CD1c-positive myeloid dendritic cell (primary cell): ENCODE results near the gene RSAD2.

Source experiments
- DNase-seq: peaks from one replicate; pipeline ENCODE4 v3.0.0-alpha.2; 2016; ENCODE audit errors: extremely low spot score

Gene RSAD2

DNA sequence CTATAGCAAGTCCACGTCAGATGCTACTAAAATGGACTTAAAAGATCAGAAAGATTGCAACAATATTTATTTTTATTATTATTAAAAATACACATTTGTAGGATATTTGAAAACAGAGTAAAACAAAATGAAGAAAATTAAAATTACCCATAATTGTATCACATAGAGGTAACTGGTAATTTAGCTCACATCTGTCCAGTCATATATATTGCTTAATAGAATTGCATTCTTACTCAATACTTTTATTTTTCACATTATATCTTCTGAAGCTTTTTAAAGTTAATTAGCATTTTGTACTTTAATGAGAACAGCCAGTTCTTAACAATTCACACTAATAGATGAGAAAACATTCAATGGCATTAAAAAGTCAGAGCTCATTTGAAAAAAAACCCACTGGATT is 28.1 kb downstream of the RSAD2 start:
- DNase-seq: no peak

DNA sequence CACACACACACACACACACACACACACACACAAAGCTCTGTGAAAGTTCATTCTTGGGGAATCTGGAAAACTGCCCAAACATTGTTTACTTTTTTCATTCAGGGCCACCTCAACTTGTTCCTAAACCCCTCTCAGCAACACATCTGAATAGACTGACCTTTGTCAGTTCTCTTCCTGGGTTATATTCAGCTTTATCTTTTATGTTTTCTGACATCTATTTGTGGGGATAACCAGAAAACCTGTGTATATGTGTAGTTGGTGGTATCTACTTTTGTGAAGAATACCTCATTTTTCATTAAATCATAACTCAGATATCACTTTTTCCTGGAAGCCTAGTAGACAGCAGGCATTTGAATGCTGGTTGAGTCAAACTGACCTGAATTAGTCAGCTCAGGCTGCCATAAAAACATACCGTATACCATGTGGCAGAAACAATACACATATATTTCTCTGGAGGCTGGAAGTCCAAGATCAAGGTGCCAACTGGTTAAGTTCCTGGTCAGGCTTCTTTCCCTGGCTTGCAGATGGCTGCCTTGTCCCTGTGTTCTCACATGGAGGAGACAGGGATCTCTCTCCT is 28.7 kb downstream of the RSAD2 start:
- no peak for DNase-seq

DNA sequence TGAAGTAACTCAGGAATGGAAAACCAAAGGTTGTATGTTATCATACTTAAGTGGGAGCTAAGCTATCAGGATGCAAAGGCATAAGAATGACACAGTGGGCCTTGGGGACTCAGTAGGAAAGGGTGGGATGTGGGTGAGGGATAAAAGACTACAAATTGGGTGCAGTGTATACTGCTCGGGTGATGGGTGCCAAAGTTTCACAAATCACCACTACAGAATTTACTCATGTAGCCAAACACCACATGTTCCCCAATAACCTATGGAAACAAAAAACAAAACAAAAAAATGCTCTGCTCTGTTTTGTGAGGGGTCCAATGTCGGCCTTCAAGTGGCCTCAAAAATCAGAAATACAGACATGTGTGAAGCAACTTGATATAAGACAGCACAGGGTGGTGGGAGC is 30.7 kb downstream of the RSAD2 start:
- no peak for DNase-seq

DNA sequence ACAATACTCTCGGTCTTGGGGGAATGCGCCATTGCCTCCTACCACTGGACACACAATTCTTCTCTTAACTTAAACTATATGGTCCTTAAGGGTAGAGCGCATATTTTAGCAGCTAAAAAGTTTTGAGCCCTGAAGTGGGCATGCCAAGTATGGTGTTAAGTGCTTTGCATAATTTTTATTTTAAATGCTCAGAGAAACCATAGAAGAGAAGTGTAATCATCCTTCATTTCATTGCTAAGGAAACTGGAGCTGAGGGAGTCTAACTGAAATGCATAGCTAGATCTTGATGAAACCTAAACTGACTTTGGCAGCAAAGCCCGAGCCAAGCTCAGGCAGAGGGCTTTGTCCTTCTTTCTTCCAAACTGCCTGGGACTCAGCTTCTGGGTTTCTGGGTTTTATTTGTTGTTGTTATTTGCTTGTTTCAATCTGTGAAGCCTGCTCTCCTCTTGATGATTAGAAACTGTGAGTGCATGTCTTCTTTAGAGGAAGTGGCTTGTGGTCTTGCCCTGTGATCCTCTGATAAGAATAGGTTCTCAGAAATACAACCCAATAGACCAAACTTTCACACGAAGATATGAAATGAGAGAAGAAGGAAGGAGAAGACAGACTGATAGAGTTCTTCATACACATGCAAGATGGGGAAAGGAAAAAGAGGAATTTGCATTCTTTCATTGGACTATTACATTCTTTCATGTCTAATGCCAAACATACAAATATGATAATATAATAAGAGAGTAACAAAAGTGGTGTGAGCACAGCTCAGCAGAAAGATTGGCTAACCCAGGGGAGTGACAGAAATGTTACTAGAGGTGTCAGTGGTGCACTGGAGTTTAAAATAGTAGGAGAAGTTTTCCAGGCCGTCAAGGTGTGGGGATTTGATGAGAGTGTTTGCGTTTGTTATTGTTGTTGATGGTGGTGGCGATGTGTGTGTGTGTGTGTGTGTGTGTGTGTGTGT is 32.1 kb downstream of the RSAD2 start:
- DNase-seq: peak; percentile 42

DNA sequence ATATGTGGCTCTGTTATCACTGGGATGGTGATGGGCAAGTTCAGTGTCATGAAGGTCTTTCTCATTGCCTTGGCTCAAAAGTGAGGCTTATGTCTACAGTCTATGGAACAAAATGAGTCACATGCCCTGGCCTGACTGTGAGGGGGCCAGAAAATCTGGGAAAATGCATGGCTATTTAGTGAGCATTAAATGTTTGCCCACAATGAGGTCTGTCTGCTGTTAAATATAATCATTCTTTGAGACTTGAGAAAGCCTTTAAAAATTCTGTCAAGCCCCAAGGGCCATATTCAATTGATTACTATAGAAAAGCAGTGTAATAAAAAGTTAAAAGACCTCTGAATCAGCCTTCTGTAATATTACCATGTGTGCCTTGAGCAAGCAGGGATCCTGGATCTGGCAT is 34.1 kb downstream of the RSAD2 start:
- no peak for DNase-seq

DNA sequence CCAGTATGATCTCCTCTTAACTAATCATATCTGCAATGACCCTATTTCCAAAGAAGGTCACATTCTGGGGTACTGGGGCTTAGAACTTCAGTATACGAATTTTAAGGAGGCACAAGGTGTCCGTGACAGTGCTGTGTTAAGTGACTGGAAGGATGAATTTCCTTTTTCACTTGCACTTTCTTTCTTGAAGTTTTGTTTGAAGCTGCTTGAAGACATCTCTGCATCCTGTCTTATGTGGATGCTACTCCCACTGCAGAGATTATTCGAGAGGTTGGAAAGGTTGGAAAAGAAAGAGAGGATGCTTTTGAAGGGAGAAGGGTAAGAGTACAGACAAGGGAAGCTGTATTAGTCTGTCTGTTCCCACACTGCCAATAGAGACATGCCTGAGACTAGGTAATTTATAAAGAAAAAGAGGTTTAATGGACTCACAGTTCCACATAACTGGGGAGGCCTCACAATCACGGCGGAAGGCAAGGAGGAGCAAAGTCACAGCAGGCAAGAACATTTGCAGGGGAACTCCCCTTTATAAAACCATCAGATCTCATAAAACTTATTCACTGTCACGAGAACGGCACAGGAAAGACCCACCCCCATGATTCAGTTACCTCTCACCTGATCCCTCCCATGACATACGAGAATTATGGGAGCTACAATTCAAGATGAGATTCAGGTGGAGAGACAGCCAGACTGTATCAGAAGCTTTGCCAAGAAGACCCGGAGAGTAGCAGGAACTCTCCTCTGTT is 36.0 kb downstream of the RSAD2 start:
- no peak for DNase-seq

DNA sequence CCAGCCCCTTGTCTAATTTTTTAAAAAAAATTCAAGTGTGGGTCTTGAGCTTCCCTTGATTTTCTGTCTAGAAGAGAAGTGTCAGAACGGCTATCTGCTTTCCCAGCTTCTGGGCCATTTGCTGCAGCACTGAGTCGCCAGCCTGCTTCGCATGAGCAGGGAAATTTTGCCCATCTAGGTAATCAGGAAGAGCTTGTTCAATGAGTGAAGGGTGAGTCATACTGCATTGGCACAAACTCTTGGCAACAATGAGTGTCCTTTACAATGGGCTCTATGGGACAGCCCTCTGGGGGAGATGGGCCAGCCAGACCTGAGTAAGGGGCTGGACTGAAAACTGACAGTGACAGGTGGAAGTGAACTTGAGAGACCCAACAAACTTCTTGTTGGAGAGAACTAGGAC is 37.3 kb downstream of the RSAD2 start:
- DNase-seq: no peak

DNA sequence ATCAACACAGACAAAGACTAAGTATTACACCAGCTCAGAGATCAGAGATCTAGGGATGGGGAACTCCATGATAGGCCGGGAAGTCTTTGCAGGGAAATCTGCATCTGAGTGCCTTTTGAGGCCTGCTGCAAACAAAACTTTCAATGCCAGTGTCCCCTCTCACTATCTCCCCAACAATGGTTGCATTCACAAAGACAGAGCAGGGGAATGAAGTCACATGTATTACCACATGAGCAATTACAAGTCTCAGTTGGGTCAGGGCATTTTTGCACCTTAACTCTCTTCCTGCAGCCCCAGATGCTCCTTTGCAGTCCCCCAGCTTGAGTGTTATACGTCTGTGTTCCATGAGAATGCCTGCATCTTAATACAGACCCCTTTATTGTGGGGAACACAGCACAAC is 37.8 kb downstream of the RSAD2 start:
- no peak for DNase-seq

DNA sequence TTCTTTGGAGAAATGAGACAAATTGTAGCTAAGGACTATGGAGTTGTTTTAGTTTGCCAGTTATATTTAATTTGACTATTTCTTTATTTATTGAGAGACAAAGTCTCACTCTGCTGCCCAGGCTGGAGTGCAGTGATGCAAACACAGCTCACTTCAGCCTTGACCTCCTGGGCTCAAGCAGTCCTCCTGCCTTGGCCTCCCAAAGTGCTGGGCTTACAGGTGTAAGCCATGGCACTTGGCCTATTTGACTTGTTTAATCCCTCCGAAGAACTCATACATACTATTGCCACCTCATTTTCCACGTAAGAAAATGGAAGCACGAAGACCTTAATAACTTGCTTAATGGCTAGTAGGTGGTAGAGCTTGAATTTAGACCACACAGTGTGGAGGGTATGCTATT is 38.6 kb downstream of the RSAD2 start:
- DNase-seq: no peak

DNA sequence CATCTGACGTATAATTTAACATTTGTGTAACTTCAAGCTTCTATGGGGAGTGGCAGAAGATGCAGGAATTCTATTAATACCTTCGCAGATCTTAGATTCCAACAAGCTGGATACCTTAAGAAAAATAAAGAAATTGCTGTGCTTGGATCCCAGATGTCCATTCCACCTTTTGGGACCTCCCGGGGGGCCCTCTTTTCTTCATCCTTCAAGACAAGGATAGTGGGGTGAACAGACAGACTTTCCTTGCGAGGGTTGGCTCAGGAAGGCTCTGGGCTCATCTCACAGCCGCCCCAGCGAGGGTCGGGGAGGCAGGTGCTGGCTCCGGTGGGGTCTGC is 39.1 kb downstream of the RSAD2 start:
- DNase-seq: no peak

DNA sequence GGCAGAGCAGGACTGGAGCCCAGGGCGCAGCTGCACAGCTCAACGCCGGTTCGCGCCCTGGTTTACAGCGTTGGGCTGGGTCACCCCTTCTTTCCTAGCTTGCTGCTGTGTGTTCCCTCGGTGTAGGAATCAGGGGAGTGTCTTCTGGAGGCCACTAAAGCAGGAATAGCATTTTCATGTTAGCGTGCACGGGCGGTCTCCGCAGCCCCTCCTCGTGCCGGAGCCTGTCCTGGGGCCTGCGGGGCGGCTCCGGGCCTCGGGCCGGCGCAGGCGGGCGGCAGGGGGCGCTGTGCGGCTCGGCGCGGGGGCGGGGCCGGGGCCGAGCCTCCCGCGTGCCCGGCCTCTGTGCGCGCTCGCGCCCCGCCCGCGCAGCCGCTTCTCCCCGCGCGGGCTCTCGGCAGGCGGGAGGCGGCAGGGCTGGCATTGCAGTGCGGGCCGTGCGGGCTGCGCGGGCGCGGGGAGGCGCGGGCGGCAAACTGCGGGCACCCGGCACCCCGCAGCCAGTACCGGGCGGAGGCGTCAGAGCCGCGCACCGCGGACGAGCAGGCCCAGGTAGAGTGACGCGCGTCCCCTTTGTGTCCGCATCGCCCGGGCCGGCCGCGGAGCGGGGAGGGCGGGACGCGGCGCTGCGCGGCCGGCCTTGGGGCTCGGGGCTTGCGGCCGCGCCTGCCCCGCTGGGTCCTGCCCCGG is 39.6 kb downstream of the RSAD2 start, which contains the start of gene RNF144A:
Gene RNF144A (plus strand): TSS at position 342 of the 690 bp plus-strand sequence. CDS start 79,515 bp downstream, outside the sequence.
- peak; percentile 86 for DNase-seq

DNA sequence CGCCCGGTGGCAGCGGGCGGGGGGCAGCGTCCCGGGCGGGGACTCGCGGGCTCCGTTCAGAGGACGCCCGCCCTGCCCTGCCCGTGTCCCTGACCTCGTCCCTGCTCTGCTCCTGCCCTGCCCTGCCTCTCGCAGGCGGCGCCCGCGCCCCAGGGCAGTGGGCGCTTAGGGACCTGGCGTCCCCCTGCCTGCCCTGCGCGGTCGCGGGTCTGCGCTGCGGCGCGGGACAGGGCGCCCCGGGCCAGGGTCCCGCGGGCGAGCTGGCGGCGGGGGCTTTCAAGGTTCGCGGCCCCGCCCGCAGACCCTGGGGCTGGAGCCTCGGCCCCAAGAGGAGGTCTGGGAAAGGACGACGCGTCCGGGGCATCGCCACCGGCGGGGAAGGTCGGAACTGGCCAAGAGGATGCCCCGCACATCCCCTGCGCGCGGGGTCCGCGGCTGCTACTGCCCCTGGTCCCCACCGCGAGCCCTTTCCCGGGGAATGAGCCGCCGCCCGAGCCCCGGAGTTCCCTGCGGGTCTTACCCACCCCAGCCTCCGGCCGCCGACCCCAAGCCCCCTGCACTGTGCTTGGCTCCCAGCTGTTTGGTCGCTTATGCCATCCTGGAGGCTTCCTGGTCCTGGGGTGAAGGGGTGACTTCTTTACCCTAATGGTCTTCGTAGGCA is 40.3 kb downstream of the RSAD2 start:
- no peak for DNase-seq

DNA sequence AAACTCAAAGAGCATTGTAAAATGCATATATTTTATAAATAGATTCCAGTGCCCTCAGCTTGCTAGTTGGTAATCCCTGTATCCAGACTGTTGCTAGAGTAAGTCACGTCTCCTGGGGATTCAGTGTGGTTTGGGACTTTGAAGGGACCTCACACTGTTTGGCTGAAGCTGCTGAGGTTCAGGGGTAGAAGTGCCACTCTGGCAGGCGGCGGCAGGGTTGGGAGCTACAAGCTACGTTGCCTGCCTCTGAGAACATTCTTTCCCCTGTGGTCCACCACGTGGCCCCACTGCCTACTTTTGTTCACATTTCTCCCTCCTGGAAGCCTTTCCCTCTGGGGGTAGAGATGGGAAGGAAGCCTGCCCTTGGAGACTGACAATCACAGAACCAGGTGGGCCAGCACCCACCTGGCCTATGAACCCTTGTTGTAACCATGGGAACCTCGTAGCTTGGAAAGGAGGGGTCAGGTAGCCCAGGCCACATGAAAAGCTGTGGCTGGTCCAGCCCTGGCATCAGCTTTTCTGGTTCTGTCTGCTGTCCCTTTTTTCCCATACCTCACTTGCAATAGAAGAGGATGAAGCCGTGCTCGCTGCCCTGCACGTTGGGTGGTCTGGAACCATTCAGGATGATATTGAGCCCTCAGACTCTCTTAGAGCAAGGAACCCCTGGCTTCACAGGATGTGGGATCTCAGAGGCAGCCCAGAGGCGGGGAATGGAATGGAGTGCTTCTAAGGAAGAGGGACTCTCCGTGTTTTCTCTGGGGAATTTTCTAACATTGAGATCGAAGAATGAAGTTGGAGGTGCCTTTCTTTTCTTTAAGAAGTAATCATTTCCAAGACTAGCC is 42.5 kb downstream of the RSAD2 start:
- no peak for DNase-seq

DNA sequence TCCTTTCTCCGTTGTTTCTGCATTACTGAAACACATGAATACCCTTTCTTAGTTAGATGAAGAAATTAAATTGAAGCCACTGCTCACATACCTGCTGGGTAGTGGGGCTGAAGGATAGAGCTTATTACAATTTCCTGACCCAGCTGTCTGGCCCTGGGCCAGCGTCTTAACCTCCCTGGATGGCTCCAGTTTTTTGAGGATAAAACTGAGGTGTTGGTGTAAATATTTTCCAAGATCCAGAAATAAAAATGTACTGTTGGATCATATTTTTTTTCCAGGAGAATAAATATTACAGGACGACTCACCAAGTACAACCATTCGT is 43.1 kb downstream of the RSAD2 start:
- no peak for DNase-seq

DNA sequence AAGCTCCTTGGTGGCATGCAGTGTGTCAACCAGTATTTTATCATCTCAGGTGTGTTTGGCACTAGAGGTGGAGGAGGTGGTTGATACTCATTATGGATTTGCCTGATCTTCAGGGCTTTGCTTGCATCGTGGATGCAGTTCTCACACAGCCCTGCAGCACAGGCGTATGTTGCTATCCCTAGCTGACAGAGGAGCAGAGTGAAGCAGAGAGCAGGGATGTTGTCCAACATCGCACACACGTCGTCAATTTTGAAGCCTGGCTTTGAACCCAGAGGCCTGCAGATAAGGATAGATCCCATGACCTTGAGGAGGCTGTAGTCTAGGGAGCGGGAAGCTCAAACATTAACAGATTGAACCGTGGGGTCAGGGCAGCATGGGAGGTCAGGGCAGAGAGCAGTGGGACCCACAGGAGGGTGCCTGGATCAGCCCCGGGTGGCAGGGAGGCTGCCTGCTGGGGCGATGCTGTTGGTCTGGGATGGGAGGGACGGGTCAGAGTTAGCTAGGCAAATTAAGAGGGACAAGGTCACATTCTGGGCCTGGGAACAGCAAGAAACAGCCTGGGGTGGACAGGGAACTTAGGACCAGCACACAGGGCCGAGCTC is 43.8 kb downstream of the RSAD2 start:
- no peak for DNase-seq

DNA sequence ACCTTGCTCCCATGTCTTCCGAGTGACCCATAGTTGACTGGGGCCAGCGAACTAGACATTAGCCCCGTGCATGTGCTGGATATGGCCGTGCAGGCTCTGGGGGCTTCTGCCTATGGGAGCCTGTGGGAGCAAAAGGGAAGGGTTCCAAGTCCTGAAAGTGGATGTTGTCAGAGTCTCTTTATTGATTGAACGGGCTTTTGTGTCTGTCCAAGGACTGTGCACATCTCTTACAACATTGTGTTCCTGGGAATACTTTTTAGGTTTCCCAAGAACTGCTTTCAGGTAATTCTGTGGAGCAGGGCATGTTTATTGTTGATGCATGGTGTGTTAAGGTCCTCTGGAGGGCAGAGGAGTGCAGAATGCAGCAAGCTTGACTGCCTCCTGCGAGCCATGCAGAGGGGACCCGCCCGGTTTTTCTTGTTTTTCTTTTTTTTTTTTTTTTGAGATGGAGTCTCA is 44.7 kb downstream of the RSAD2 start:
- DNase-seq: no peak

DNA sequence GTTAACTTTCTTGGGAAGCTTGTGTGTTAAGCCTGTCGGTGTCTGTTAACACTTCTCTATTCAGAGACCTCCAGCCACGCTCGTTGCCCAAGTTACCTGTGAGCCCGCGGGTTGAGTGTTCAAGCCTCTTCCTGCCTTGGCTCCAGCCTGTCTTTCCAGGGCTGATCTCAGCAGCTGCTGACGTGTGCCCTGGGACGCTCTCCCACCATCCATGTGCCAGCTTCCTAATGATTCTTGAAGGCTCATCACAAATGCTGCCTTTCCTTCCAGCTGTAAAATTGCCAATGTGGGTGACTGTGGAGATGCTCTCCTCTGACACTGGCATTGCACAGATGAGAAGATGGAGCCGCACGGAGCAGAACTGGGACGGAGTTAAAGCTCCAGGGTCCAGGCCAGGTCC is 45.7 kb downstream of the RSAD2 start:
- DNase-seq: no peak

DNA sequence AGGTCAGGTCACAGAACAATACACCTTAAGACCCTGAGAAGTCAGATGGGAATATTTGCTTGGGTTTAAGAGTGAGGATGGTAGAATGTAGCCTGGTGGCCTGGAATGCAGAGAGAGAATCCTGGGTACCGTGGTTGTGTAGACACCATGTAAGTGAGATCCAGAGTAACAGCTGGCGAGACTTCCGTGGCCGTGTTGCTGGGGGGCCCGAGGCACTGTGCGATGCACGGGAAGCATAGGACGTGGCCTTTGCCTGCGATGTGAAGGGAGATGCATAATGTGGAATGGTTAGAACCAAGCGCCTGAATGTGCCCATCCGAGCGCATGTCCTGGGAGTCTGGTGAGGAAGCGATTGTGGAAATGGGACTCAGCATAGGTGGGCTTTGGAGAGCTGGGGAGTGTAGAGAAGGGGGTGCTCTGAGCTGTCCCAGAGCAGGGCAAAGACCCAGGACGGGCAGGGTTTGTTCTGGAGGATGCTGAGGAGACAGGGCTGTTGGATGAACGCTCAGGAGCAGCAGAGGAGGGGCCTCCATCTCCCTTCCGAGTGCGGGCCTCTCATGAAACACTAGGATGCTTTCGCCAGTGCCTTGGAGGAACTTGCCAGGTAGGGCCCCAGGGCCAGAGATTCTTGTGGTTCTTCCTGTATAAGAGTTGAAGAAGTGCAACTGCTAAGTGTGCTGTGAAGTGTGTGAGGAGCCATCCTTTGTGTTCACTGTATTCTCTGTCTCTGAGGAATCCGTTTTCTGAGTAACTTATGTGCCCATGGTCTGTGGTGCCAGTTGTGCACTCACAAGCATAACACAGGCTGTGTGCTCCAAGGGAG is 46.7 kb downstream of the RSAD2 start:
- DNase-seq: no peak

DNA sequence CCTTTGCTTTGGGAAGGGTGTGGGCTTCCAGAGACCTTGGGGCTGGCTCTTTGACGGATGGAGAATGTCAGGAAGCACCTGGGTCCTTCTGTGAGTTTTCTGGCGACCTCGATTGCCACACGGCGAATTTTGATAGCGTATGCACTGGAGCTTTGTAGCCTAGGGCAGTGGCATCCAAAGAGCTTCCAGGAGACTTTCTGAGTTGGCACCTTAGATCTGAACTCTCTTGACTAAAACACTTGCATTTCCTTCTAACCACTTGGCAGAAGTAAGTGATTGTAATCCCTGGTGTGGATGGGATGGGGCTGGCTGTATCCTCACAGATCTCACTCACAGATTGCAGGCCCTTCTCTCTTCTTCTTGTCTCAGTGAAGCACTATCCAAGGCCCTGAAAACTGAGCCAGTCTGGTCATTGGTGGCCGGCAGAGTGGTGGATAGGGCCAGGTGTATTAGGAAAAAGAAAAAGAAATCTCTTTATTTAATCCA is 47.4 kb downstream of the RSAD2 start:
- DNase-seq: no peak
